Osteoblast (primary cell): ENCODE data around the gene ATP13A3. TPM values are rescaled to one million over a fixed set of nuclear protein-coding genes. Genes with fewer than 3 reads are reported as not detected.

Experiments used
- DNase-seq: peaks from one replicate; pipeline ENCODE4 v3.0.0; 2011; ENCODE audit warnings: low spot score, mixed read lengths; ENCODE audit not compliant: insufficient read length; ENCODE audit errors: missing footprints
- H2AFZ ChIP-seq: 2 replicates; pipeline ENCODE4 v1.6.0; 2011; ENCODE audit warnings: mild to moderate bottlenecking, low read length
- H3K27ac ChIP-seq: 2 replicates; pipeline ENCODE4 v1.5.1; 2011; ENCODE audit warnings: mild to moderate bottlenecking, low read depth, low read length, moderate library complexity
- H3K27me3 ChIP-seq: 2 replicates; pipeline ENCODE4 v1.6.0; 2012; ENCODE audit warnings: mild to moderate bottlenecking, control low read depth, inconsistent platforms, low read length, moderate library complexity; ENCODE audit not compliant: insufficient read depth
- H3K36me3 ChIP-seq: 2 replicates; pipeline ENCODE4 v1.5.1; 2011; ENCODE audit warnings: mild to moderate bottlenecking, low read length, control low read depth, moderate library complexity; ENCODE audit not compliant: insufficient read depth
- H3K4me1 ChIP-seq: 2 replicates; pipeline ENCODE4 v1.5.1; 2011; ENCODE audit warnings: mild to moderate bottlenecking, low read length, control low read depth, moderate library complexity; ENCODE audit not compliant: insufficient read depth
- H3K4me2 ChIP-seq: 2 replicates; pipeline ENCODE4 v1.6.0; 2011; ENCODE audit warnings: mild to moderate bottlenecking, low read length; ENCODE audit not compliant: insufficient read depth
- H3K4me3 ChIP-seq: fragments of 200-600 bp; sonication (generic); 3 replicates; pipeline ENCODE4 v1.5.1; 2012; ENCODE audit warnings: mild to moderate bottlenecking, low read length, inconsistent platforms; ENCODE audit not compliant: insufficient read depth
- H3K79me2 ChIP-seq: 2 replicates; pipeline ENCODE4 v1.6.0; 2012; ENCODE audit warnings: mild to moderate bottlenecking, low read length, control low read depth, inconsistent platforms; ENCODE audit not compliant: insufficient read depth
- H3K9me3 ChIP-seq: 2 replicates; pipeline ENCODE4 v1.5.1; 2011; ENCODE audit warnings: low read depth, low read length, control low read depth
- H4K20me1 ChIP-seq: 2 replicates; pipeline ENCODE4 v1.6.0; 2012; ENCODE audit warnings: mild to moderate bottlenecking, low read length, control low read depth; ENCODE audit not compliant: insufficient read depth
- CTCF ChIP-seq: IDR thresholded peaks from 2 replicates; pipeline ENCODE4 v1.5.1; 2011; ENCODE audit warnings: mild to moderate bottlenecking, low read depth, low read length, moderate library complexity; ENCODE audit errors: extremely low read depth
- total RNA-seq: library from RNA; depleted of rRNA; stranded (reverse); fragments of >200 nt; gene quantifications from 2 replicates; pipeline ENCODE4 v1.2.3, GENCODE V29; 2012

ATP13A3 gene
- total RNA-seq, 1 donor, result 311 TPM

DNA sequence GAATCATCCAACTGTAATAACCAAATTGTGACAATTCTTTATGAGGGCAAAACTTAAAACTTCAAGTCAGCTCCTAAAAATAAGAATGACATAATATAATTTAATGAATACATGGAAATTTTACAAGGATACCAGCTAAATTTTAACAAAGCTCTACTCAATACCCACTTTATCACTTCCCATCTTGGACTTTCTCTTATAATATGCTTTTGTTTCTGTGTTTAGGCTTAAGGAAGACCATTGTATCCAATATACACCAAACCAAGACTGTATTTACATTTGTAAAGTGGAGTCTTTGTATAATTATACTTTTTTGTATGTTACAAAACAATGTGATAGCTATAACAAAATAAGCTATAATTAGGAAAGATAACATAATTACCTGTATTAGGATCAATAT lies 16.8 kb downstream of the ATP13A3 start:
- Histone ChIP-seq H3K36me3 (peaks cover 17% of the 10 kb centered on the region), H3K79me2 (peaks cover 100% of the 10 kb centered on the region), H3K4me3 (no peak overlapping the region), H3K27me3 (no peaks in the 10 kb centered on the region), H2AFZ (no peak overlapping the region), H4K20me1 (peaks cover 27% of the 10 kb centered on the region), H3K9me3 (no peaks in the 10 kb centered on the region), H3K27ac (no peak overlapping the region), H3K4me1 (peaks cover 15% of the 10 kb centered on the region), H3K4me2 (no peak overlapping the region)
- no peak for DNase-seq
- no peak for TF ChIP-seq CTCF

GRCh38 chr3:194468086-194468485 lies 18.7 kb downstream of the ATP13A3 start:
- TF ChIP-seq CTCF, result no peak
- H3K4me1 ChIP-seq, result peaks cover 10% of the 10 kb centered on the region
- H3K27me3 ChIP-seq, result no peaks in the 10 kb centered on the region
- no peak for DNase-seq
- peaks cover 99% of the 10 kb centered on the region for H3K79me2 ChIP-seq
- H3K4me2 ChIP-seq, result no peak overlapping the region
- no peak overlapping the region for H3K4me3 ChIP-seq
- H2AFZ ChIP-seq, result no peak overlapping the region
- H3K36me3 ChIP-seq, result peaks cover 7% of the 10 kb centered on the region
- H3K9me3 ChIP-seq, result no peaks in the 10 kb centered on the region
- H4K20me1 ChIP-seq, result peaks cover 19% of the 10 kb centered on the region
- H3K27ac ChIP-seq, result peak overlapping the region; percentile 42

DNA sequence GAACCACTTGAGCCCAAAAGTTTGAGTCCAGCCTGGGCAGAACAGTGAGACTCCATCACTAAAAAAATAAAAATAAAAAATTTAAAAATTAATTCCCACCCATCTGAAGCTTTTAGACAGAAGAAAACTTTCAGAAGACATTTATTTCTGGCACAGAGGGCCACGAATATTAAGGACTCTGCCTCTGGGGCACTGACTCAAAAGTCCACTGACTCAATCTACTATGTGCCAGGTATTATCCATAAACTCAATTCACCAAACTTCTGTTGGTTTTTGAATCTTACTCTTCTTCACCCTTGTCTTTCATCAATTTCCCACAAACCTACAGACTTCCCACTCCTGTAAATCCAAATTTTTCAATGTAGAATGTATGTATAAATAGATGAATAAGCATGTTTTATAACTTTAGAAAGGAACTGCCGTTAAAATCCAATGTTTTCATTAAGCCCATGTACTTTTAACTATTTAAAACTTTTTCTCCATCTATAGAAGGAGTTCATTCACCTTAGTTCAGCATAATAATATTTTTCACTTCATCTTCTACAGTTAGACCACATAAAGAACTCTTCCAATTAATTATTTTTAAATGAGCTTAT lies 19.9 kb downstream of the ATP13A3 start:
- Histone ChIP-seq H3K4me2 (no peak overlapping the region), H3K27ac (no peak overlapping the region), H3K9me3 (no peaks in the 10 kb centered on the region), H2AFZ (no peak overlapping the region), H3K36me3 (peaks cover 3% of the 10 kb centered on the region), H4K20me1 (peaks cover 26% of the 10 kb centered on the region), H3K4me3 (no peak overlapping the region), H3K79me2 (peaks cover 99% of the 10 kb centered on the region), H3K4me1 (peaks cover 8% of the 10 kb centered on the region), H3K27me3 (no peaks in the 10 kb centered on the region)
- TF ChIP-seq CTCF, result no peak
- no peak for DNase-seq

GRCh38 chr3:194465920-194466570 lies 20.8 kb downstream of the ATP13A3 start:
- Histone ChIP-seq H3K4me3 (no peak overlapping the region), H2AFZ (no peak overlapping the region), H3K9me3 (no peaks in the 10 kb centered on the region), H4K20me1 (peaks cover 28% of the 10 kb centered on the region), H3K36me3 (peaks cover 5% of the 10 kb centered on the region), H3K4me1 (peaks cover 7% of the 10 kb centered on the region), H3K27ac (no peak overlapping the region), H3K79me2 (peaks cover 99% of the 10 kb centered on the region), H3K4me2 (no peak overlapping the region), H3K27me3 (no peaks in the 10 kb centered on the region)
- TF ChIP-seq CTCF, result no peak
- DNase-seq, result no peak
